ENCODE data around the gene NDC80.

GRCh38 chr18:2551425-2551824 is 19.9 kb upstream of the NDC80 start:
- TF ChIP-seq CTCF (IDR thresholded peaks at IDR 0.05) (no peak), POLR2A (IDR thresholded peaks at IDR 0.05) (no peak)
